NT2/D1 (cell line): ENCODE data around the gene NUBP2.
A peak's percentile ranks its signal among the peaks of the same experiment; 100 is the strongest.

Experiments
- DNase-seq: peaks from one replicate; pipeline ENCODE4 v3.0.0-alpha.2; 2011; ENCODE audit warnings: low read depth, low spot score
- H3K27me3 ChIP-seq: 2 replicates; pipeline ENCODE4 v1.6.0; 2011; ENCODE audit warnings: mild to moderate bottlenecking; ENCODE audit not compliant: insufficient read length, insufficient read depth
- H3K36me3 ChIP-seq: 2 replicates; pipeline ENCODE4 v1.6.1; 2011; ENCODE audit warnings: mild to moderate bottlenecking, low read length, mixed read lengths; ENCODE audit not compliant: insufficient read depth, insufficient read length
- H3K4me1 ChIP-seq: 2 replicates; pipeline ENCODE4 v1.5.1; 2011; ENCODE audit not compliant: insufficient read depth, insufficient read length
- H3K4me3 ChIP-seq: 2 replicates; pipeline ENCODE4 v1.5.1; 2011; ENCODE audit warnings: low read depth; ENCODE audit not compliant: insufficient read length
- H3K9ac ChIP-seq: 2 replicates; pipeline ENCODE4 v1.6.0; 2011; ENCODE audit warnings: low read depth; ENCODE audit not compliant: insufficient read length
- H3K9me3 ChIP-seq: 2 replicates; pipeline ENCODE4 v1.5.1; 2011; ENCODE audit warnings: mild to moderate bottlenecking, low read length; ENCODE audit not compliant: insufficient read depth
- SUZ12 ChIP-seq: IDR thresholded peaks from 2 replicates; pipeline ENCODE4 v1.6.1; 2011; ENCODE audit not compliant: insufficient read length, insufficient read depth; ENCODE audit errors: extremely low read depth
- YY1 ChIP-seq: IDR thresholded peaks from 2 replicates; pipeline ENCODE4 v1.6.1; 2011; ENCODE audit not compliant: insufficient read length, insufficient read depth
- ZNF274 ChIP-seq: IDR thresholded peaks from 2 replicates; pipeline ENCODE4 v1.6.1; 2011; ENCODE audit warnings: mild to moderate bottlenecking, low read depth, low read length

NUBP2 gene

GRCh38 chr16:1770328-1771187 lies 12.2 kb upstream of the NUBP2 start:
- DNase-seq: no peak
- H3K36me3 ChIP-seq: peaks cover 77% of the 10 kb centered on the region
- peak overlapping the region; percentile 97 for H3K4me3 ChIP-seq
- H3K9me3 ChIP-seq: no peaks in the 10 kb centered on the region
- no peak for TF ChIP-seq ZNF274
- TF ChIP-seq YY1: no peak
- TF ChIP-seq SUZ12: no peak
- no peaks in the 10 kb centered on the region for H3K27me3 ChIP-seq
- H3K9ac ChIP-seq: peak overlapping the region; percentile 99
- H3K4me1 ChIP-seq: peaks cover 17% of the 10 kb centered on the region

GRCh38 chr16:1771188-1771863 lies 11.4 kb upstream of the NUBP2 start, which contains the start of gene NME3:
NME3 (minus strand) TSS chr16:1771543; CDS start chr16:1771534, 9 bp downstream.
- peak within 1 kb of the TSS; percentile 97 for H3K4me3 ChIP-seq
- peaks cover 77% of the 10 kb centered on the region for H3K36me3 ChIP-seq
- TF ChIP-seq YY1 (no peak), ZNF274 (no peak), SUZ12 (no peak)
- H3K4me1 ChIP-seq: peaks cover 17% of the 10 kb centered on the region
- no peaks in the 10 kb centered on the region for H3K9me3 ChIP-seq
- H3K27me3 ChIP-seq: no peaks in the 10 kb centered on the region
- DNase-seq: peak; percentile 46
- H3K9ac ChIP-seq: peak within 1 kb of the TSS; percentile 99

GRCh38 chr16:1771864-1772361 lies 10.8 kb upstream of the NUBP2 start:
- peaks cover 77% of the 10 kb centered on the region for H3K36me3 ChIP-seq
- H3K4me3 ChIP-seq: peak overlapping the region; percentile 97
- H3K27me3 ChIP-seq: no peaks in the 10 kb centered on the region
- H3K9me3 ChIP-seq: no peaks in the 10 kb centered on the region
- TF ChIP-seq SUZ12 (no peak), ZNF274 (no peak), YY1 (no peak)
- DNase-seq: no peak
- H3K4me1 ChIP-seq: peaks cover 17% of the 10 kb centered on the region
- peak overlapping the region; percentile 99 for H3K9ac ChIP-seq

DNA sequence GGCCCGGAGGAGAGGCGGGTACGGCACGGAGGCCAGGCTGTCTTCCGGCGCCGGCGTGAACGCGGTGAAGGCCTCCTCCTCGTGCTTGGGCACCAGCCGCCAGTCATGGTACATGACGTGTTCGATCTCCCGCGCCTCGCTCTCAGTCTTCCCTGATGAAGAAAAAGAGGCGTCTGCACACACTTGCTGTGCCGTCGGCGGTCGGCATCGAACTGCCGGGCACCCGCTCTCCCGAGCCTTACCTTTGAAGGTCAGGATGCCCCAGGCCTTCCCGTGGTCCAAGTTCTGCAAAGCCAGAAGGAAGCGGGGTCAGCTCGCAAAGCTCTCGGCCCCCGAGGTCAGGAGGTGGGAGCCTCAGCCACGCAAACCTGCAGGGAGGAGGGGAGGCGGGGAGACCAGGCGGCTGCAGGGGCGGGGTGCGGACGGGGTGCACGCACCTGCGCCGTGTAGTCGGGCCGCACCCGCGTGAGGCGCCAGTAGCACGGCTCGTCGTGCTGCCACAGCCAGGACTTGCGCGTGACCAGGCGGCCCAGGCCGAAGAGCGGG lies 10.3 kb upstream of the NUBP2 start, which contains the start of gene EME2:
Gene EME2 (plus strand): TSS at position 449 of the 546 bp plus-strand sequence. CDS start 418 bp downstream, outside the sequence.
- Histone ChIP-seq H3K4me1 (peaks cover 17% of the 10 kb centered on the region), H3K9me3 (no peaks in the 10 kb centered on the region), H3K27me3 (no peaks in the 10 kb centered on the region), H3K9ac (peak within 1 kb of the TSS; percentile 99), H3K4me3 (peak within 1 kb of the TSS; percentile 97), H3K36me3 (peaks cover 77% of the 10 kb centered on the region)
- DNase-seq: no peak
- no peak for TF ChIP-seq ZNF274

GRCh38 chr16:1772908-1773702 lies 9.7 kb upstream of the NUBP2 start, which contains the start of gene MRPS34:
MRPS34 (minus strand) TSS chr16:1773134; CDS start chr16:1773119, 15 bp downstream.
- peaks cover 77% of the 10 kb centered on the region for H3K36me3 ChIP-seq
- no peak for TF ChIP-seq ZNF274
- TF ChIP-seq YY1: peak; percentile 61
- H3K27me3 ChIP-seq: no peaks in the 10 kb centered on the region
- peak within 1 kb of the TSS; percentile 99 for H3K9ac ChIP-seq
- peak within 1 kb of the TSS; percentile 97 for H3K4me3 ChIP-seq
- H3K9me3 ChIP-seq: no peaks in the 10 kb centered on the region
- DNase-seq: peak; percentile 82
- peaks cover 18% of the 10 kb centered on the region for H3K4me1 ChIP-seq

- Histone ChIP-seq H3K4me3 (peak overlapping the region; percentile 97), H3K9me3 (no peaks in the 10 kb centered on the region), H3K27me3 (no peaks in the 10 kb centered on the region), H3K4me1 (peaks cover 22% of the 10 kb centered on the region), H3K36me3 (peaks cover 77% of the 10 kb centered on the region), H3K9ac (peak overlapping the region; percentile 99)
- TF ChIP-seq ZNF274 (no peak), YY1 (no peak), SUZ12 (no peak)
- DNase-seq: no peak
These were observed 8.9 kb upstream of the NUBP2 start for GRCh38 chr16:1773703-1774447.
